ENCODE data around the gene NDUFS5. TPM values are rescaled to one million over a fixed set of nuclear protein-coding genes. Genes with fewer than 3 reads are reported as not detected.

The NDUFS5 gene
- polyA plus RNA-seq, 1 of the 3 experiments (the other 2 are of a cell fraction) = 881 TPM

GRCh38 chr1:39076799-39077148, 50.6 kb downstream of the NDUFS5 start:
- no peak for DNase-seq
- POLR2A ChIA-PET = interaction anchor here (0.6 kb wide), 1 partner anchor 90 kb away, joined by 3 read pairs; no protein-coding TSS in a partner anchor
- CTCF ChIA-PET = interaction anchor here (0.8 to 0.9 kb wide), 2 partner anchors 114 to 247 kb away, joined by 3 read pairs; no protein-coding TSS in a partner anchor

GRCh38 chr1:39080269-39080826, 54.2 kb downstream of the NDUFS5 start:
- ChIA-PET CTCF (interaction anchor here (0.7 to 4.4 kb wide), 8 partner anchors 9 to 961 kb away, joined by 3 to 24 read pairs (median 3); no protein-coding TSS in a partner anchor), POLR2A (interaction anchor here (0.8 kb wide), 1 partner anchor 47 kb away, joined by 4 read pairs; no protein-coding TSS in a partner anchor)
- Histone ChIP-seq H3K27me3 (ENCODE audit: insufficient read depth) (peaks cover 8% of the 10 kb centered on the region; the same call in 1 of the 2 replicates), H3K4me3 (ENCODE audit: low read depth in 2 of 2, low read length in 1 of 2) (no peak overlapping the region; a peak in 1 of 4 replicates), H3K27ac (ENCODE audit: low read depth in 2 of 2, low read length in 1 of 2) (no peak overlapping the region), H4K20me1 (ENCODE audit: insufficient read depth) (no peaks in the 10 kb centered on the region), H3K9me2 (no peaks in the 10 kb centered on the region), H3K4me2 (0 out of 2 replicates have a peak overlapping the region, but pooled peaks have one; percentile 29), H3K9ac (no peak overlapping the region), H3K4me1 (ENCODE audit: control insufficient read depth in 1 of 2, insufficient read depth in 2 of 2, low read depth in 1 of 2, low read length in 1 of 2) (peaks cover 0 to 6% of the 10 kb centered on the region in 2 experiments; a peak in 1 of 4 replicates), H3K9me3 (no peaks in the 10 kb centered on the region), H3F3A (replicated peaks; ENCODE audit: insufficient read depth) (no peaks in the 10 kb centered on the region), H3K36me3 (replicated peaks in 1 of 2; ENCODE audit: control insufficient read depth in 1 of 2, insufficient read depth in 2 of 2, low read length in 1 of 2) (no peaks in the 10 kb centered on the region), H2AFZ (ENCODE audit: low read depth) (peak overlapping the region; percentile 56; the same call in 1 of the 2 replicates), H3K79me2 (ENCODE audit: insufficient read depth) (no peaks in the 10 kb centered on the region)
- WGBS (ENCODE audit: low lambda C conversion rate) = 93% methylated on average over 12 of the region's 12 CpGs
- TF ChIP-seq RFX5 (IDR thresholded peaks at IDR 0.05; ENCODE audit: low read length) = no peak
- TF ChIP-seq MXI1 (IDR thresholded peaks at IDR 0.05; ENCODE audit: low read depth, low read length) = no peak
- no peak for TF ChIP-seq EZH2phosphoT487 (IDR thresholded peaks at IDR 0.05; ENCODE audit: borderline replicate concordance, low read depth)
- no peak for DNase-seq

More at GRCh38 chr1:39076799-39077148, 50.6 kb downstream of the NDUFS5 start:
- H3K9ac ChIP-seq = no peak overlapping the region
- no peaks in the 10 kb centered on the region for H3K9me3 ChIP-seq
- no peaks in the 10 kb centered on the region for H3K27me3 ChIP-seq (ENCODE audit: insufficient read depth)
- TF ChIP-seq NRF1 (IDR thresholded peaks at IDR 0.05; ENCODE audit: low read depth, low read length) (no peak), FOXJ3 (CRISPR knock-in tag; IDR thresholded peaks at IDR 0.05) (no peak), MXI1 (IDR thresholded peaks at IDR 0.05; ENCODE audit: low read depth, low read length) (no peak), TAF1 (IDR thresholded peaks at IDR 0.05; ENCODE audit: borderline replicate concordance, low read depth, low read length) (no peak), TCF12 (IDR thresholded peaks at IDR 0.05) (no peak), FOSL2 (IDR thresholded peaks at IDR 0.05; ENCODE audit: borderline replicate concordance, low read depth) (no peak), EP300 (IDR thresholded peaks at IDR 0.05; ENCODE audit: borderline replicate concordance in 1 of 2, low read depth in 1 of 2, low read length in 1 of 2) (no peak), MEF2A (IDR thresholded peaks at IDR 0.05; ENCODE audit: borderline replicate concordance, low read depth) (no peak), IRF3 (IDR thresholded peaks at IDR 0.05; ENCODE audit: low read depth, low read length) (no peak), RFX5 (IDR thresholded peaks at IDR 0.05; ENCODE audit: low read length) (no peak), POLR2AphosphoS5 (IDR thresholded peaks at IDR 0.05; ENCODE audit: low read depth, low read length) (no peak)
- TF ChIP-seq, protein P1, sequence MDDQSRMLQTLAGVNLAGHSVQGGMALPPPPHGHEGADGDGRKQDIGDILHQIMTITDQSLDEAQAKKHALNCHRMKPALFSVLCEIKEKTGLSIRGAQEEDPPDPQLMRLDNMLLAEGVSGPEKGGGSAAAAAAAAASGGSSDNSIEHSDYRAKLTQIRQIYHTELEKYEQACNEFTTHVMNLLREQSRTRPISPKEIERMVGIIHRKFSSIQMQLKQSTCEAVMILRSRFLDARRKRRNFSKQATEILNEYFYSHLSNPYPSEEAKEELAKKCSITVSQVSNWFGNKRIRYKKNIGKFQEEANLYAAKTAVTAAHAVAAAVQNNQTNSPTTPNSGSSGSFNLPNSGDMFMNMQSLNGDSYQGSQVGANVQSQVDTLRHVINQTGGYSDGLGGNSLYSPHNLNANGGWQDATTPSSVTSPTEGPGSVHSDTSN (IDR thresholded peaks at IDR 0.05) = no peak
- H2AFZ ChIP-seq (ENCODE audit: low read depth) = no peak overlapping the region
- no peaks in the 10 kb centered on the region for H4K20me1 ChIP-seq (ENCODE audit: insufficient read depth)
- no peaks in the 10 kb centered on the region for H3K36me3 ChIP-seq (replicated peaks in 1 of 2; ENCODE audit: control insufficient read depth in 1 of 2, insufficient read depth in 2 of 2, low read length in 1 of 2)
- H3F3A ChIP-seq (replicated peaks; ENCODE audit: insufficient read depth) = no peaks in the 10 kb centered on the region
- H3K4me2 ChIP-seq = no peak overlapping the region
- H3K79me2 ChIP-seq (ENCODE audit: insufficient read depth) = no peaks in the 10 kb centered on the region
- WGBS (ENCODE audit: low lambda C conversion rate) = no CpG with 5 or more reads among the region's 2 CpGs
- no peaks in the 10 kb centered on the region for H3K9me2 ChIP-seq
- H3K27ac ChIP-seq (ENCODE audit: low read depth in 2 of 2, low read length in 1 of 2) = no peak overlapping the region
- H3K4me3 ChIP-seq (ENCODE audit: low read depth in 2 of 2, low read length in 1 of 2) = no peak overlapping the region
- H3K4me1 ChIP-seq (ENCODE audit: control insufficient read depth in 1 of 2, insufficient read depth in 2 of 2, low read depth in 1 of 2, low read length in 1 of 2) = peaks cover 0 to 3% of the 10 kb centered on the region in 2 experiments; a peak in 1 of 4 replicates

Measured in SK-N-SH (cell line).